Measurements from ENCODE around the gene GIT1. TPM values are rescaled to one million over a fixed set of nuclear protein-coding genes. Genes with fewer than 3 reads are reported as not detected.
A peak's percentile ranks its signal among the peaks of the same experiment; 100 is the strongest.

The GIT1 gene
- total RNA-seq, 1 donor from 2014 or later: 39.8 TPM

- Histone ChIP-seq H3K4me1 (peaks cover 52% of the 10 kb centered on the region), H3K27me3 (no peaks in the 10 kb centered on the region), H3K27ac (no peak overlapping the region), H3K9me3 (no peaks in the 10 kb centered on the region), H3K36me3 (peaks cover 0 to 40% of the 10 kb centered on the region in 2 donors), H3K4me3 (no peak overlapping the region)
- TF ChIP-seq CTCF (IDR thresholded peaks at IDR 0.05): no peak
- no peak for TF ChIP-seq POLR2A (IDR thresholded peaks at IDR 0.05)
- no peak for TF ChIP-seq POLR2AphosphoS5 (IDR thresholded peaks at IDR 0.05; ENCODE audit: insufficient read depth in 1 of 2, low read depth in 1 of 2)
- DNase-seq (ENCODE audit: extremely low spot score in 2 of 2): no peak
- intact Hi-C loops (cut with DNase I): loop anchor here (5.0 kb wide), 1 partner anchor 208 kb away; no protein-coding TSS in a partner anchor
Measured at GRCh38 chr17:29578626-29579485, 10.6 kb downstream of the GIT1 start.

DNA sequence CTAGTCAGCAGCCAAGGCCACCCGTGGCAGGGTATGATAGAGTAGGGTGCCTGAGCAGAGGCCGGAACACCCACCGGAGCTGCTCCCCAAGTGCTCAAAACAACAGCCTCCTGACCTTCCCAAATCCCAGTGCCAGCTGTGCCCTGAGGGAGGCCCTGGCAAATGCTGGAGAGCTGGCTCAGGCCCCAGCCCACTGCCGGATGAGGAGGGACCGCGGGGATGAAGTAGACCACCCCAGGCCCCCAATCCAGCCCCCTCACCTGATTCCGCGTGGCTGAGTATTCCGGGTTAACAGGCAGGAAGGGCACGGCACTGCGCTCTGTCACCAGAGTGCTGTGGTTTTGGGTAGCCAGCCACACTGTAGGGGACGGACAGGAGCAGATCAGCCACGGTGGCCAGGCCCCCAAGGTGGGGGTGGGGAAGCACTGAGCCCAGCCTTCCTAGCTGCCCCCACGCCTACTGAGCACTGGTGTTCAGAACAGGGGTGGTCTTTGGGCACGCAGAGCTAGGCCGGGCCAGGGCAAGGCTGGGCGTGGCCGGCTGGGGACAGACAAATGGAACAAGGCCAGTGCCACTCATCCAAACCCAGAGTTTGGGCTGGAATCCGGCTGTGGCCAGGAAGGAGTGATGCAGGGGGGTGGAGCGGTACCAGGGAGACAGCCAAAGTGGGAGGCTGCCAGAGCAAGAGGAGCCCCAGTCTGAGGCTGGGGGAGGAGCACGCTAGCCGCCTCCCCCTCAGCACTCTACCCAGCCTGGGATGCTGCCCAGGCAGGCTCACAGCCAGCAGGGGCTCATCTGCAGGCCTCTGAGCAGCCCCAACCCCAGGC, 11.8 kb downstream of the GIT1 start:
- no peak for DNase-seq (ENCODE audit: extremely low spot score in 2 of 2)
- H3K27me3 ChIP-seq: no peaks in the 10 kb centered on the region
- H3K4me1 ChIP-seq: peaks cover 47% of the 10 kb centered on the region
- intact Hi-C loops (cut with DNase I): loop anchor here (5.0 kb wide), 1 partner anchor 210 kb away; no protein-coding TSS in a partner anchor
- no peaks in the 10 kb centered on the region for H3K9me3 ChIP-seq
- no peak overlapping the region for H3K4me3 ChIP-seq
- peaks cover 0 to 42% of the 10 kb centered on the region in 2 donors for H3K36me3 ChIP-seq
- TF ChIP-seq POLR2AphosphoS5 (IDR thresholded peaks at IDR 0.05; ENCODE audit: insufficient read depth in 1 of 2, low read depth in 1 of 2) (no peak), CTCF (IDR thresholded peaks at IDR 0.05) (no peak), POLR2A (IDR thresholded peaks at IDR 0.05) (no peak)
- peak overlapping the region; percentile 41 for H3K27ac ChIP-seq

DNA sequence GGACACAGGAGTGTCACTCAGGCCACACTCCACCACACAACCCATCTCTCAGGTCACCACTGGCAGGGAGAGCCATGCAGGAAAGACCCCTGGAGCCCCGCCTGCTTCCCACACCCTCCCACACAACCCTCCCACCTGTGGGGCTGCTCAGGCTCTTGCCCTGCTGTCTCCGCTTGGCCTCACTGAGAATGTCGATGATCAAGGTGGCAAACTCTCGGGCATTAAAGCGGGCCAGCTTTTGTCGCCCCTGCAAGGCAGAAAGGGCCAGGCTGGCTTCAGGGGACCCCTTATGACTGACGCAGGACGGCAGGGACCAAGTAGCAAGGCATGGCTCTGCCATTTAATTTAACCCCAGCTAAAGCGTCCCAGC, 12.5 kb downstream of the GIT1 start:
- no peak for TF ChIP-seq CTCF (IDR thresholded peaks at IDR 0.05)
- no peak for TF ChIP-seq POLR2A (IDR thresholded peaks at IDR 0.05)
- TF ChIP-seq POLR2AphosphoS5 (IDR thresholded peaks at IDR 0.05; ENCODE audit: insufficient read depth in 1 of 2, low read depth in 1 of 2): no peak
- H3K4me1 ChIP-seq: peaks cover 47% of the 10 kb centered on the region
- peaks cover 0 to 36% of the 10 kb centered on the region in 2 donors for H3K36me3 ChIP-seq
- no peak for DNase-seq (ENCODE audit: extremely low spot score in 2 of 2)
- H3K27ac ChIP-seq: peak overlapping the region; percentile 41
- H3K27me3 ChIP-seq: no peaks in the 10 kb centered on the region
- no peaks in the 10 kb centered on the region for H3K9me3 ChIP-seq
- H3K4me3 ChIP-seq: no peak overlapping the region
- intact Hi-C loops (cut with DNase I): loop anchor here (5.0 kb wide), 1 partner anchor 210 kb away; no protein-coding TSS in a partner anchor

DNA sequence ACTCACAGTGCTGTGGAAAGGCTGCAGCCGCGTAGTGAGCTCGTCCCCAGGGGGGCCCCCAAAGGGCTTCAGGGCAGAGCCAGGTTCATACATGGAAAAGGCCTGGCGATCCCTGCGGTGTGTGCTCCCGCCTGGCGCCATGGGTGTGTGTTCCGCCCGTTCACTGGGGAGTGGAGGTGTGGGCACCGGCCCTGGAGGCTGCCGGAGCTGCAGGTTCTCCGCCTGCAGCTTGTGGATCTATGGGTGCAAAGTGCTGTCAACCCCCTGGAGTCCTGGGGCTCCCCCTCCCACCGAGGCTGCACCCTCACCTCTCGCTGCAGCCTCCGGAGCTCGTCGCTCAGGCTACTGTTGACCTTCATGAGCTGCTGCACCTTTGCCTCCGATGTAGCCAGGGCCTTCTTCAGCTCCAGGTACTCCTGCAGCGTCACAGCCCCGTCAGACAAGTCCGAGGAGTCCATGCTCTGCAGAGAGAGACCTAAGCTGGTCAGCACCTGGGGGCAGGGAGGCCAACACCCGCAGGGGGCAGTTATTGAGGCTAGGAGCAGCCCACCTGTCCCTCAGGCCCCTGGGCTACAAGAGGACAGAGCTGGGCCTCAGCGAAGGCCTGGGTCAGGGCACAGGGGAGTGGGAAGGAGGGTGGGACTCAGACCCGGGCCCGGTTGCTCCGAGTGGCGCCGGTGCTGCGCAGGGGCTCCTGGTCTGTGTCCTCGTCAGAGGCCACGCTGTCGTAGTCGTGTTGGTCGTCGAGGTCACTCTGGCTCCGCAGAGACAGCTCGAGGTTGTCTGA, 13.0 kb downstream of the GIT1 start:
- Histone ChIP-seq H3K9me3 (no peaks in the 10 kb centered on the region), H3K27ac (no peak overlapping the region), H3K36me3 (peaks cover 0 to 34% of the 10 kb centered on the region in 2 donors), H3K27me3 (no peaks in the 10 kb centered on the region), H3K4me1 (peaks cover 47% of the 10 kb centered on the region), H3K4me3 (no peak overlapping the region)
- intact Hi-C loops (cut with DNase I): loop anchor here (5.0 kb wide), 1 partner anchor 211 kb away; no protein-coding TSS in a partner anchor
- DNase-seq (ENCODE audit: extremely low spot score in 2 of 2): no peak
- TF ChIP-seq POLR2A (IDR thresholded peaks at IDR 0.05) (no peak), CTCF (IDR thresholded peaks at IDR 0.05) (no peak), POLR2AphosphoS5 (IDR thresholded peaks at IDR 0.05; ENCODE audit: insufficient read depth in 1 of 2, low read depth in 1 of 2) (no peak)

Measured in vagina (tissue), 2 donors.